Activated B cell treated with CpG ODN at 0.5 μM for 24 hours (primary cell): Measurements from ENCODE around the gene GABRG3. TPM values are rescaled to one million over a fixed set of nuclear protein-coding genes. Genes with fewer than 3 reads are reported as not detected.

Source experiments
- ATAC-seq: fragments of 200-7000 bp; cut with Tn5 transposase; one replicate; pipeline ENCODE4 v1.10.0; 2021; ENCODE audit warnings: low read depth, mild to moderate bottlenecking, moderate library complexity
- CTCF ChIA-PET: fragments of 350-600 bp; sonication (Branson Sonifier 250); formaldehyde crosslinking; loops from one replicate; lab custom pipeline; 2021; ENCODE audit warnings: antibody characterized with exemption; lab: Charles Lee
- POLR2A ChIA-PET: fragments of 350-600 bp; sonication (Branson Sonifier 250); formaldehyde crosslinking; loops from one replicate; lab custom pipeline; 2021; ENCODE audit warnings: antibody characterized with exemption; lab: Charles Lee
- DNase-seq: peaks from one replicate; pipeline ENCODE4 v3.0.0; 2022
- H3K27ac Mint-ChIP-seq: one replicate; pipeline ENCODE4 v1.8.0; 2020; ENCODE audit warnings: mixed read lengths
- H3K27me3 Mint-ChIP-seq: one replicate; pipeline ENCODE4 v1.8.0; 2021; ENCODE audit warnings: mixed read lengths
- H3K36me3 Mint-ChIP-seq: one replicate; pipeline ENCODE4 v1.8.0; 2021; ENCODE audit warnings: low read depth, mixed read lengths
- H3K4me1 Mint-ChIP-seq: one replicate; pipeline ENCODE4 v1.8.0; 2021; ENCODE audit warnings: mixed read lengths
- H3K4me3 Mint-ChIP-seq: one replicate; pipeline ENCODE4 v1.8.0; 2020; ENCODE audit warnings: mild to moderate bottlenecking, mixed read lengths
- H3K9me3 Mint-ChIP-seq: one replicate; pipeline ENCODE4 v1.8.0; 2020; ENCODE audit warnings: mixed read lengths
- CTCF ChIP-seq: fragments of 200-600 bp; IDR thresholded peaks from one replicate; pipeline ENCODE4 v1.8.0; 2022; ENCODE audit warnings: antibody characterized with exemption, mild to moderate bottlenecking
- intact Hi-C: fragments of 100-400 bp; cut with micrococcal nuclease; formaldehyde crosslinking; loops from one replicate; pipeline ENCODE4 v1.15.1; 2024
- total RNA-seq: library from RNA; stranded (reverse); gene quantifications from 2 replicates; pipeline ENCODE4 v1.2.3, GENCODE V29; 2022

Gene GABRG3
- total RNA-seq, 1 donor from 2014 or later = not detected

GRCh38 chr15:27220199-27220598, 249.2 kb downstream of the GABRG3 start:
- no peak for ATAC-seq
- Mint-ChIP-seq H3K27me3 (no peaks in the 10 kb centered on the region), H3K27ac (no peak overlapping the region), H3K4me3 (no peak overlapping the region), H3K9me3 (peaks cover 4% of the 10 kb centered on the region), H3K36me3 (no peaks in the 10 kb centered on the region), H3K4me1 (no peaks in the 10 kb centered on the region)
- POLR2A ChIA-PET = no interaction called here
- no peak for TF ChIP-seq CTCF
- intact Hi-C loops = no loop called here
- CTCF ChIA-PET = no interaction called here
- no peak for DNase-seq

- H3K9me3 Mint-ChIP-seq = peaks cover 7% of the 10 kb centered on the region
- no peaks in the 10 kb centered on the region for H3K4me1 Mint-ChIP-seq
- no peaks in the 10 kb centered on the region for H3K27me3 Mint-ChIP-seq
- ATAC-seq (no peak), DNase-seq (no peak)
- no peak overlapping the region for H3K4me3 Mint-ChIP-seq
- ChIA-PET POLR2A (no interaction called here), CTCF (no interaction called here)
- no peaks in the 10 kb centered on the region for H3K36me3 Mint-ChIP-seq
- intact Hi-C loops = no loop called here
- H3K27ac Mint-ChIP-seq = no peak overlapping the region
- TF ChIP-seq CTCF = no peak
Observed at GRCh38 chr15:27222479-27222878, 251.5 kb downstream of the GABRG3 start.

- intact Hi-C loops = no loop called here
- ChIA-PET POLR2A (no interaction called here), CTCF (no interaction called here)
- no peak overlapping the region for H3K4me3 Mint-ChIP-seq
- H3K9me3 Mint-ChIP-seq = peaks cover 8% of the 10 kb centered on the region
- TF ChIP-seq CTCF = no peak
- H3K36me3 Mint-ChIP-seq = no peaks in the 10 kb centered on the region
- H3K4me1 Mint-ChIP-seq = no peaks in the 10 kb centered on the region
- ATAC-seq (no peak), DNase-seq (no peak)
- H3K27me3 Mint-ChIP-seq = no peaks in the 10 kb centered on the region
- no peak overlapping the region for H3K27ac Mint-ChIP-seq
Observed at GRCh38 chr15:27223179-27223578, 252.2 kb downstream of the GABRG3 start.

GRCh38 chr15:27231811-27232210, 260.8 kb downstream of the GABRG3 start:
- CTCF ChIA-PET = no interaction called here

GRCh38 chr15:27232876-27233275, 261.9 kb downstream of the GABRG3 start:
- Mint-ChIP-seq H3K36me3 (no peaks in the 10 kb centered on the region), H3K27ac (no peak overlapping the region), H3K4me1 (no peaks in the 10 kb centered on the region), H3K27me3 (no peaks in the 10 kb centered on the region), H3K9me3 (peaks cover 5% of the 10 kb centered on the region), H3K4me3 (no peak overlapping the region)
- no peak for TF ChIP-seq CTCF
- ChIA-PET POLR2A (no interaction called here), CTCF (no interaction called here)
- no peak for ATAC-seq
- intact Hi-C loops = no loop called here
- DNase-seq = no peak

More at GRCh38 chr15:27231811-27232210, 260.8 kb downstream of the GABRG3 start:
- POLR2A ChIA-PET = no interaction called here
- H3K27me3 Mint-ChIP-seq = no peaks in the 10 kb centered on the region
- DNase-seq (no peak), ATAC-seq (no peak)
- H3K9me3 Mint-ChIP-seq = peaks cover 5% of the 10 kb centered on the region
- H3K4me3 Mint-ChIP-seq = no peak overlapping the region
- H3K36me3 Mint-ChIP-seq = no peaks in the 10 kb centered on the region
- no peak for TF ChIP-seq CTCF
- intact Hi-C loops = no loop called here
- no peak overlapping the region for H3K27ac Mint-ChIP-seq
- H3K4me1 Mint-ChIP-seq = no peaks in the 10 kb centered on the region
